K562 (cell line): ENCODE results near the gene ACSF2. TPM values are rescaled to one million over a fixed set of nuclear protein-coding genes. Genes with fewer than 3 reads are reported as not detected.

Experiments
- AFF4 ChIP-seq: sonication (generic); formaldehyde crosslinking; IDR thresholded peaks from 2 replicates; pipeline ENCODE4 v1.8.0; 2023; ENCODE audit warnings: mild to moderate bottlenecking, missing genetic modification reagents
- ATF6 ChIP-seq: sonication (generic); formaldehyde crosslinking; IDR thresholded peaks from 2 replicates; pipeline ENCODE4 v1.4.0; 2020; ENCODE audit warnings: mild to moderate bottlenecking, missing genetic modification reagents
- CREM ChIP-seq: IDR thresholded peaks from 2 replicates; pipeline ENCODE4 v1.6.1; 2014; ENCODE audit warnings: antibody characterized with exemption, low read depth
- CXXC5 ChIP-seq: fragments of 250-450 bp; sonication (Bioruptor Pico); IDR thresholded peaks from 2 replicates; pipeline ENCODE4 v1.8.0; 2022; ENCODE audit warnings: inconsistent platforms, mild to moderate bottlenecking, moderate library complexity
- DMBX1 ChIP-seq: fragments of 250-450 bp; sonication (Bioruptor Pico); IDR thresholded peaks from 2 replicates; pipeline ENCODE4 v1.8.0; 2022; ENCODE audit warnings: inconsistent platforms, mild to moderate bottlenecking, moderate library complexity, borderline replicate concordance
- E2F6 ChIP-seq, 2 experiments: IDR thresholded peaks; 2 replicates each; pipeline ENCODE4 v1.6.1; 2011; ENCODE audit warnings: borderline replicate concordance in 1 of 2, control low read depth in 1 of 2, low read depth in 1 of 2, low read length in 1 of 2, mild to moderate bottlenecking in 1 of 2, mixed read lengths in 1 of 2, moderate library complexity in 1 of 2; ENCODE audit not compliant: insufficient read depth in 1 of 2, insufficient read length in 1 of 2, poor library complexity in 1 of 2, severe bottlenecking in 1 of 2; ENCODE audit errors: extremely low read depth in 1 of 2
- ETS2 ChIP-seq: IDR thresholded peaks from 2 replicates; pipeline ENCODE4 v1.6.1; 2016; ENCODE audit warnings: borderline replicate concordance, missing genetic modification characterization, mild to moderate bottlenecking, moderate library complexity, missing compliant biosample characterization; ENCODE audit not compliant: poor library complexity, severe bottlenecking
- GTF2A2 ChIP-seq: IDR thresholded peaks from 2 replicates; pipeline ENCODE4 v1.6.1; 2016; ENCODE audit warnings: mild to moderate bottlenecking, missing genetic modification characterization, missing compliant biosample characterization
- ILK ChIP-seq: fragments of 450-650 bp; IDR thresholded peaks from 2 replicates; pipeline ENCODE4 v1.6.1; 2016; ENCODE audit warnings: missing genetic modification characterization, low read depth, mild to moderate bottlenecking, missing compliant biosample characterization, moderate library complexity, borderline replicate concordance
- KAT8 ChIP-seq: fragments of 450-650 bp; IDR thresholded peaks from 2 replicates; pipeline ENCODE4 v1.6.1; 2016; ENCODE audit warnings: low read depth, mild to moderate bottlenecking
- L3MBTL2 ChIP-seq: fragments of 450-650 bp; IDR thresholded peaks from 2 replicates; pipeline ENCODE4 v1.6.1; 2016; ENCODE audit warnings: mild to moderate bottlenecking, moderate library complexity
- MAFG ChIP-seq: fragments of 450-650 bp; conservative IDR thresholded peaks from 2 replicates; pipeline ENCODE4 v1.6.1; 2016; ENCODE audit warnings: missing genetic modification characterization, missing compliant biosample characterization
- NCOA4 ChIP-seq: fragments of 450-650 bp; IDR thresholded peaks from 2 replicates; pipeline ENCODE4 v1.6.1; 2018; ENCODE audit warnings: mild to moderate bottlenecking; ENCODE audit not compliant: partially characterized antibody
- RBM22 ChIP-seq: fragments of 200-400 bp; formaldehyde crosslinking; IDR thresholded peaks from 2 replicates; pipeline ENCODE4 v1.6.1; 2018; ENCODE audit warnings: low read length, low read depth; ENCODE audit not compliant: poor library complexity, severe bottlenecking
- ZNF124 ChIP-seq: sonication (generic); formaldehyde crosslinking; IDR thresholded peaks from 2 replicates; pipeline ENCODE4 v1.8.1; 2022; ENCODE audit warnings: missing genetic modification reagents
- ZNF197 ChIP-seq: fragments of 200-800 bp; sonication (Bioruptor generic); IDR thresholded peaks from 2 replicates; pipeline ENCODE4 v1.6.1; 2016; ENCODE audit warnings: low read depth, missing genetic modification characterization, missing compliant biosample characterization
- ZNF280A ChIP-seq: fragments of 450-650 bp; IDR thresholded peaks from 2 replicates; pipeline ENCODE4 v1.6.1; 2018; ENCODE audit warnings: mild to moderate bottlenecking, low read depth; ENCODE audit not compliant: partially characterized antibody
- ZNF695 ChIP-seq: fragments of 450-650 bp; formaldehyde crosslinking; IDR thresholded peaks from 2 replicates; pipeline ENCODE4 v1.4.0; 2020; ENCODE audit warnings: mild to moderate bottlenecking, moderate library complexity
- polyA plus RNA-seq, 8 experiments: library from polyadenylated mRNA; depleted of rRNA in 4 of 8; stranded (reverse) in 5 of 8; unstranded in 3 of 8; fragments of >200 nt; fragmentation: Nextera tagmentation in 2 of 8; fragmentation: Illumina TruSeq in 1 of 8; extraction: Ambion mirVana in 2 of 8; extraction: Trizol in 1 of 8; gene quantifications; 2 replicates each; pipeline versions ENCODE4 v1.2.1 to v1.2.3, GENCODE V29; 2011 to 2014; ENCODE audit warnings: inconsistent platforms in 1 of 8, missing spikeins in 1 of 8
- total RNA-seq, 7 experiments: library from RNA; depleted of rRNA in 6 of 7; stranded (reverse); fragments of >200 nt in 6 of 7; fragmentation: Illumina TruSeq in 2 of 7; extraction: Trizol in 2 of 7; gene quantifications; 2 replicates each; pipeline versions ENCODE4 v1.2.1 to v1.2.3, GENCODE V29; 2011 to 2021; ENCODE audit warnings: low replicate concordance in 1 of 7

The ACSF2 gene
- total and polyA plus RNA-seq, 9 of the 15 experiments (the other 6 are each of a cell fraction or from before 2014, with no cell fraction given): 0.89 to 6.1 (median 3.5) TPM

- TF ChIP-seq MAFG: no peak
- no peak for TF ChIP-seq ZNF695 (CRISPR knock-in tag)
- no peak for TF ChIP-seq NCOA4
- no peak for TF ChIP-seq ATF6 (CRISPR knock-in tag)
- no peak for TF ChIP-seq ZNF124 (CRISPR knock-in tag)
- peak in 1 of 2 experiments; percentile 9 for TF ChIP-seq E2F6 (IDR thresholded peaks at IDR 0.05; ENCODE audit: borderline replicate concordance in 1 of 2, extremely low read depth in 1 of 2, insufficient read depth in 1 of 2, insufficient read length in 1 of 2, low read depth in 1 of 2, low read length in 1 of 2, poor library complexity in 1 of 2, severe bottlenecking in 1 of 2)
- TF ChIP-seq AFF4 (CRISPR knock-in tag): no peak
- no peak for TF ChIP-seq ZNF280A
- peak; percentile 45; the same call in 1 of the 2 replicates for TF ChIP-seq CREM
- TF ChIP-seq ETS2 (tag): no peak
- peak; percentile 42; the same call in 1 of the 2 replicates for TF ChIP-seq CXXC5 (CRISPR knock-in tag)
- peak; percentile 71; the same call in 1 of the 2 replicates for TF ChIP-seq L3MBTL2
- TF ChIP-seq RBM22: no peak
- no peak for TF ChIP-seq GTF2A2
- no peak for TF ChIP-seq KAT8
- TF ChIP-seq ILK (tag): no peak
- 0 out of 2 replicates have a peak, but pooled peaks have one; percentile 22 for TF ChIP-seq DMBX1 (CRISPR knock-in tag)
- TF ChIP-seq ZNF197 (CRISPR knock-in tag): no peak
These were observed at the start of gene ACSF2 (continued) for GRCh38 chr17:50425682-50426471.
